Left ventricle myocardium inferior (tissue), 1 donor: ENCODE measurements around the gene VAV2. TPM values are rescaled to one million over a fixed set of nuclear protein-coding genes. Genes with fewer than 3 reads are reported as not detected.

Experiments used
- DNase-seq: peaks from one replicate; pipeline ENCODE4 v3.0.0-alpha.2; 2020
- H3K27ac ChIP-seq: fragments of 200-600 bp; replicated peaks from 2 replicates; pipeline ENCODE4 v1.8.0; 2021
- H3K27me3 ChIP-seq: fragments of 200-600 bp; 2 replicates; pipeline ENCODE4 v1.8.0; 2021; ENCODE audit warnings: low read depth
- H3K36me3 ChIP-seq: fragments of 200-600 bp; 2 replicates; pipeline ENCODE4 v1.8.0; 2021
- H3K4me1 ChIP-seq: fragments of 200-600 bp; 2 replicates; pipeline ENCODE4 v1.8.0; 2021
- H3K4me3 ChIP-seq: fragments of 200-600 bp; 2 replicates; pipeline ENCODE4 v1.8.0; 2021; ENCODE audit warnings: mild to moderate bottlenecking, moderate library complexity
- H3K9me3 ChIP-seq: fragments of 200-600 bp; replicated peaks from 2 replicates; pipeline ENCODE4 v1.8.0; 2021
- intact Hi-C: fragments of 100-400 bp; cut with micrococcal nuclease; formaldehyde crosslinking; loops from one replicate; pipeline ENCODE4 v1.11.0; 2022
- total RNA-seq: library from RNA; stranded (reverse); fragmentation: NEBNext Ultra II Directional; extraction: Animal tissue kit (Norgen Biotek cat#: 25700); gene quantifications from one replicate; pipeline ENCODE4 v1.2.1, GENCODE V29; 2021
- TF ChIP-seq, protein P1 (sequence below): fragments of 200-600 bp; IDR thresholded peaks from 2 replicates; pipeline ENCODE4 v1.8.0; 2021; ENCODE audit warnings: antibody characterized with exemption, mild to moderate bottlenecking, borderline replicate concordance
- donor health status: DM: no; HTN: yes; CAD: no; lungs with severe emphysema.

Gene VAV2
- total RNA-seq, 1 donor from 2014 or later, result 4.1 TPM

DNA sequence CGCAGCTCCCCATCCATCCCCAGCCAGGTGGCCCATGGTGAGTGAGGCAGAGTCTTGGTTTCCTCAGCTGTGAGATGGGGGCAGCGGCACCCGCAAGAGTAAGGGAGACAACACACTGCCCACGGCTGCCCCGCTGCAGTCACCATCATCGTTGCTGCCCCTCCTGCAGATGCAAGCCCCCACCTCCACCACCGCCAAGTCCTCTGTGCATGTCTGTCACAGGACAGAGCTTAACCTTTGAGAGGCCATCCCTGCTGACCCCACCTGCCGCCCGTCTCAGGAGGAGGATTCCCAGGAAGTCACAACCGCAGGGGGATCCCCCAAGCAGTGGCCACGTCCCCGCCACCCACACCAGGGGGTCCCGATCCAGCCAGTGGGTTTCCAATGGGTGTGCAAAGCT lies 113.7 kb downstream of the VAV2 start:
- TF ChIP-seq, protein P1, sequence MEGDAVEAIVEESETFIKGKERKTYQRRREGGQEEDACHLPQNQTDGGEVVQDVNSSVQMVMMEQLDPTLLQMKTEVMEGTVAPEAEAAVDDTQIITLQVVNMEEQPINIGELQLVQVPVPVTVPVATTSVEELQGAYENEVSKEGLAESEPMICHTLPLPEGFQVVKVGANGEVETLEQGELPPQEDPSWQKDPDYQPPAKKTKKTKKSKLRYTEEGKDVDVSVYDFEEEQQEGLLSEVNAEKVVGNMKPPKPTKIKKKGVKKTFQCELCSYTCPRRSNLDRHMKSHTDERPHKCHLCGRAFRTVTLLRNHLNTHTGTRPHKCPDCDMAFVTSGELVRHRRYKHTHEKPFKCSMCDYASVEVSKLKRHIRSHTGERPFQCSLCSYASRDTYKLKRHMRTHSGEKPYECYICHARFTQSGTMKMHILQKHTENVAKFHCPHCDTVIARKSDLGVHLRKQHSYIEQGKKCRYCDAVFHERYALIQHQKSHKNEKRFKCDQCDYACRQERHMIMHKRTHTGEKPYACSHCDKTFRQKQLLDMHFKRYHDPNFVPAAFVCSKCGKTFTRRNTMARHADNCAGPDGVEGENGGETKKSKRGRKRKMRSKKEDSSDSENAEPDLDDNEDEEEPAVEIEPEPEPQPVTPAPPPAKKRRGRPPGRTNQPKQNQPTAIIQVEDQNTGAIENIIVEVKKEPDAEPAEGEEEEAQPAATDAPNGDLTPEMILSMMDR, result no peak
- H3K4me3 ChIP-seq, result no peak overlapping the region
- intact Hi-C loops, result no loop called here
- DNase-seq, result no peak
- H3K9me3 ChIP-seq, result no peaks in the 10 kb centered on the region
- H3K27ac ChIP-seq, result no peak overlapping the region
- no peaks in the 10 kb centered on the region for H3K36me3 ChIP-seq
- H3K27me3 ChIP-seq, result no peaks in the 10 kb centered on the region
- peaks cover 12% of the 10 kb centered on the region for H3K4me1 ChIP-seq

DNA sequence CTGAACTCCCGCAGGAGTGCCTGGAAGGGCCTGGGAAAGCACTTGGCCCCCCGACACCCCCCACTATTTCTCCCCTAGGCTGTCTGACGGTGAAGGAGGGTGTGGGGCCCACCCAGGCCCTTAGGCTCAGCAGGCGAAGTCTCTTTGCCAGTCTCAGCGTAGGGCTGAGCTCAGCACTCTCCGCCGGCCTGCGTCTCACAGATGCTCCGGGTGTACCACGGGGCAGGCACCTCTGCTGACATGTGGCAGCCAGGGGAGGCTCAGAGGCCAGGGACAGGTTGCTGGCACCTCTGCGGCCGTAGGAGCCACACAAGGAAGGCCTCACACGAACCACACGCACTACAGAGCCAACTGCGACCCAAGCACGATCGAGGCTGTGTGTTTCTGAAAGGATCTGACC lies 114.2 kb downstream of the VAV2 start:
- H3K27me3 ChIP-seq, result no peaks in the 10 kb centered on the region
- H3K9me3 ChIP-seq, result no peaks in the 10 kb centered on the region
- H3K4me3 ChIP-seq, result no peak overlapping the region
- intact Hi-C loops, result no loop called here
- H3K36me3 ChIP-seq, result no peaks in the 10 kb centered on the region
- peaks cover 12% of the 10 kb centered on the region for H3K4me1 ChIP-seq
- TF ChIP-seq, protein P1, result no peak
- no peak for DNase-seq
- H3K27ac ChIP-seq, result no peak overlapping the region

DNA sequence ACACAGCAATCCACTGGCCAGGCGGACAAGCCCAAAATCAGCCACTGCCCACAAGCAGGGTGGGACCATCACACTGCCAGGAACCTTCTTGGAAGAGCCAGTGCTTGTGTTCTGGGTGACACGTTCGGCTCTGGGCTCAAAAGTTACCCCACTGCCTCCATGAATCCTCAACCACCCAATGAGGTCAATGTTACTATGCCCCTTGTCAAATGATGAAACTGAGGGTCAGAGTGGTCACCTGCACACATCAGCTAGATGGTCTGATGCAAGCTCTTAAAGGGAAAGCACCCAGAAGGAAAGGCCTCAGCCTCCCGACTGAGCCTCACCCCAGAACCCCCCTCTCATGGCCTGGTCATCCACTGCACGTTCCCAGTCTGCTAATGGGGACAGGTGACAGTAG lies 114.8 kb downstream of the VAV2 start:
- peaks cover 11% of the 10 kb centered on the region for H3K4me1 ChIP-seq
- no peaks in the 10 kb centered on the region for H3K9me3 ChIP-seq
- TF ChIP-seq, protein P1, result no peak
- intact Hi-C loops, result no loop called here
- H3K27me3 ChIP-seq, result no peaks in the 10 kb centered on the region
- no peak overlapping the region for H3K27ac ChIP-seq
- no peak overlapping the region for H3K4me3 ChIP-seq
- H3K36me3 ChIP-seq, result no peaks in the 10 kb centered on the region
- no peak for DNase-seq

DNA sequence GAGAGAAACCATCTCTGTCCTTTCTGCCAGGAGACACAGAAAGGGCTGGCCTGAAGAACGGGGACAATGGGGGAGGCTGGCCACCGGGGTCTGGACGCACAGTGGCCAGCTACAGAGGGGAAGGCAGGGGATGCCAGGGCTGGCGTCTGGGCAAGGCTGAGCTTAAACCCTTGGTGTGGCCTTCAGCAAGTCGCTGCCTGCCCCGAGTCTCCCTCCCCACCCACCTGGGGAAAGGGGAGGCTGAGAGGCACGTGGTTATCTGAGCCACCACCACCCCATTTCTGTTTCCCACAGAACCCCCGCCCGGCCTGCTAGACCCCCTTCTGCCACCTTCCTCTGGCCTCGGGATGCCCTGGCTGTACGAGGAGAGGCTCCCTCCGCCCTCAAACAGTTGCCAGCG lies 115.3 kb downstream of the VAV2 start:
- DNase-seq, result no peak
- Histone ChIP-seq H3K4me3 (no peak overlapping the region), H3K27ac (no peak overlapping the region)

DNA sequence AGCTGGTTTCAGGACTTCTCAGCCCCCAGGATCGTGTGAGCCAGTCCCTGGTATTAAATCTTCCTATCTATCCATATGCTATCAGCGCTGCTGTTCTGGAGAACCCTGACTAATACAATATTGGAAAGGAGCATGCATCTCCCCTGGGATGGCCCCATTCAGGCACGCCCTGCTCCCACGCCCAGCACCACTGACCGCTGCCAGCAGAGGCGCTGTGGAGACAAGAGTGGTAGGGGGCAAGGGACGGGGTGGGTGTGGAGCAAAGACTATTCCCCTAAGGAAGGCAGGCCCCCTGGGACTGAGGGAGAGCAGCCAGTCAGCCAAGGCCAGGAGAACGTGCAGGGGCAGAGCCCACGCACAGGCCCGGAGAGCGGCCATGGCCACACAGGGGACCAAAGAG lies 116.0 kb downstream of the VAV2 start:
- DNase-seq, result no peak
- no peak overlapping the region for H3K4me3 ChIP-seq
- intact Hi-C loops, result no loop called here
- no peak overlapping the region for H3K27ac ChIP-seq
- H3K4me1 ChIP-seq, result no peaks in the 10 kb centered on the region
- TF ChIP-seq, protein P1, result no peak
- H3K36me3 ChIP-seq, result no peaks in the 10 kb centered on the region
- no peaks in the 10 kb centered on the region for H3K9me3 ChIP-seq
- no peaks in the 10 kb centered on the region for H3K27me3 ChIP-seq

More for the DNA sequence above, 115.3 kb downstream of the VAV2 start:
- intact Hi-C loops, result no loop called here
- H3K9me3 ChIP-seq, result no peaks in the 10 kb centered on the region
- TF ChIP-seq, protein P1, result no peak
- H3K27me3 ChIP-seq, result no peaks in the 10 kb centered on the region
- H3K4me1 ChIP-seq, result peaks cover 6% of the 10 kb centered on the region
- no peaks in the 10 kb centered on the region for H3K36me3 ChIP-seq

DNA sequence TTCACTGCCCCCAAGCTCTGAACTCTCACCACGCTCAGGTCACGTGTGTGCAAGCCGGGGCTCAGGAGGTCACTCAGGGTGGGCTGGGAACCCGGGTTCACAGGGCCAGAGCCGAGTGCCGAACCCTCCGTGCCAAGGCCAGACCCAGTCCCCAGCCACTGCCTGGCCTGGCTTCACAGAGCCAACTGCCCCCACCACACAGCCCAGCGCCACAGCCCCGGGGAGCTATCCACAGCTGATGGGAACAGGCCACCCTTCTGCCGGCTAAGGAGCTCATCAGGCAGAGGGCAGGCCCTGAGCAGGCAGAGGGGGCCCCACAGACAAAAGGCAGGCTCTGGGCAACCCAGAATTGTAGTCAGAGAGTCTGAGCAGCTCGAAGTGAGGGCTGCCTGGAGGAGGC lies 117.0 kb downstream of the VAV2 start:
- no peak for DNase-seq
- no peaks in the 10 kb centered on the region for H3K27me3 ChIP-seq
- H3K4me3 ChIP-seq, result no peak overlapping the region
- TF ChIP-seq, protein P1, result no peak
- intact Hi-C loops, result no loop called here
- H3K9me3 ChIP-seq, result no peaks in the 10 kb centered on the region
- no peaks in the 10 kb centered on the region for H3K36me3 ChIP-seq
- no peak overlapping the region for H3K27ac ChIP-seq
- H3K4me1 ChIP-seq, result peaks cover 1% of the 10 kb centered on the region
